Stomach (tissue), 9 donors: ENCODE results near the gene RAD50. TPM values are rescaled to one million over a fixed set of nuclear protein-coding genes. Genes with fewer than 3 reads are reported as not detected.
"Not testable (repeated sequence)": the region's sequence is repeated elsewhere in the genome, so short reads cannot be mapped to it uniquely, and the experiment has no call there.

Source experiments
- DNase-seq, 2 donors: peaks; one replicate each; pipeline versions ENCODE4 v3.0.0 to v3.0.0-alpha.2; 2013 to 2019
- H3K27ac ChIP-seq, 5 donors: fragments of 200-600 bp in 4 of 5; sonication (generic) in 4 of 5; one replicate each; pipeline ENCODE4 v1.5.1; 2013 to 2019; ENCODE audit warnings: mild to moderate bottlenecking in 1 of 5, moderate library complexity in 1 of 5
- H3K27me3 ChIP-seq, 3 donors: fragments of 200-600 bp; sonication (generic); one replicate each; pipeline ENCODE4 v1.5.1; 2017 to 2019; ENCODE audit warnings: mixed run types in 1 of 3
- H3K36me3 ChIP-seq, 4 donors: fragments of 200-600 bp; sonication (generic); 1 replicate in 3 of 4; 2 replicates in 1 of 4; pipeline ENCODE4 v1.5.1; 2016 to 2019
- H3K4me1 ChIP-seq, 4 donors: fragments of 200-600 bp; sonication (generic); one replicate each; pipeline ENCODE4 v1.5.1; 2016 to 2019
- H3K4me3 ChIP-seq, 4 donors: fragments of 200-600 bp; sonication (generic) in 3 of 4; one replicate each; pipeline ENCODE4 v1.5.1; 2016 to 2019; ENCODE audit warnings: mild to moderate bottlenecking in 1 of 4
- H3K9me3 ChIP-seq, 4 donors: fragments of 200-600 bp; sonication (generic); one replicate each; pipeline ENCODE4 v1.5.1; 2016 to 2019
- CTCF ChIP-seq, 7 experiments: fragments of 450-650 bp in 4 of 7; fragments of 200-600 bp in 3 of 7; sonication (generic) in 3 of 7; IDR thresholded peaks; one replicate each; pipeline ENCODE4 v1.5.1; 2016 to 2019; ENCODE audit warnings: antibody characterized with exemption in 7 of 7, control low read depth in 2 of 7, mild to moderate bottlenecking in 1 of 7
- EP300 ChIP-seq: sonication (generic); formaldehyde crosslinking; IDR thresholded peaks from one replicate; pipeline ENCODE4 v1.6.1; 2017; ENCODE audit warnings: antibody characterized with exemption
- POLR2A ChIP-seq, 4 donors: fragments of 450-650 bp; IDR thresholded peaks; one replicate each; pipeline ENCODE4 v1.6.1; 2016; ENCODE audit warnings: antibody characterized with exemption in 4 of 4, control low read depth in 2 of 4, mild to moderate bottlenecking in 1 of 4, moderate library complexity in 1 of 4
- POLR2AphosphoS5 ChIP-seq, 3 donors: sonication (generic); formaldehyde crosslinking; IDR thresholded peaks; one replicate each; pipeline ENCODE4 v1.6.1; 2016; ENCODE audit warnings: antibody characterized with exemption in 3 of 3
- WGBS, 5 donors: extraction: QIAGEN DNeasy Blood & Tissue Kit in 3 of 5; methylation state at CpG; one replicate each; pipeline versions ENCODE4 v1.1.5 to v1.1.7; 2013 to 2018; 5-methylcytosine and 5-hydroxymethylcytosine counted together
- intact Hi-C: fragments of 100-400 bp; cut with DNase I; formaldehyde crosslinking; loops from one replicate; pipeline ENCODE4 v1.15.1; 2023; ENCODE audit warnings: low total_unique reads
- polyA plus RNA-seq, 3 donors: library from polyadenylated mRNA; stranded (reverse); fragments of 200-250 nt; gene quantifications; one replicate each; pipeline ENCODE4 v1.2.3, GENCODE V29; 2013
- total RNA-seq, 5 donors: library from RNA; depleted of rRNA; stranded (reverse); fragments of >200 nt; gene quantifications; one replicate each; pipeline versions ENCODE4 v1.1.0 to v1.2.3, GENCODE V29; 2014 to 2016
- donor health status: healthy with polysubstance abuse.
- donor health status: Bipolar disorder and iron deficiency.
- donor health status: healthy.

The RAD50 gene
- total and polyA plus RNA-seq, 8 donors, result 5.2 to 93.2 (median 31.8) TPM

GRCh38 chr5:132556153-132556762, 519 bp upstream of the RAD50 start:
- no peaks in the 10 kb centered on the region for H3K27me3 ChIP-seq
- peak overlapping the region; percentile 61 to 80 (median 67) for H3K4me3 ChIP-seq
- peaks cover 8 to 32% (median 24%) of the 10 kb centered on the region in 4 donors for H3K4me1 ChIP-seq
- H3K9me3 ChIP-seq, result no peaks in the 10 kb centered on the region
- H3K27ac ChIP-seq, result peak overlapping the region; percentile 82 to 91 (median 90)
- peaks cover 0 to 17% (median 16%) of the 10 kb centered on the region in 4 donors for H3K36me3 ChIP-seq
- TF ChIP-seq POLR2A (IDR thresholded peaks at IDR 0.05), result no peak
- TF ChIP-seq CTCF (IDR thresholded peaks at IDR 0.05), result no peak
- TF ChIP-seq EP300, result no peak
- TF ChIP-seq POLR2AphosphoS5 (IDR thresholded peaks at IDR 0.05), result no peak
- intact Hi-C loops, result no loop called here
- WGBS, 5 donors, result 43 to 52% (median 46%) methylated on average over 15 of the region's 15 CpGs
- DNase-seq, result no peak

GRCh38 chr5:132557478-132558172, 848 bp downstream of the RAD50 start:
- intact Hi-C loops, result no loop called here
- H3K27ac ChIP-seq, result peak overlapping the region; percentile 82 to 91 (median 90)
- H3K9me3 ChIP-seq, result no peaks in the 10 kb centered on the region
- peak; percentile 49 to 82 for DNase-seq
- H3K4me1 ChIP-seq, result peaks cover 8 to 32% (median 24%) of the 10 kb centered on the region in 4 donors
- H3K36me3 ChIP-seq, result peaks cover 6 to 29% (median 26%) of the 10 kb centered on the region in 4 donors
- no peak for TF ChIP-seq EP300
- no peak for TF ChIP-seq POLR2AphosphoS5 (IDR thresholded peaks at IDR 0.05)
- no peak for TF ChIP-seq POLR2A (IDR thresholded peaks at IDR 0.05)
- TF ChIP-seq CTCF (IDR thresholded peaks at IDR 0.05), result no peak
- no peaks in the 10 kb centered on the region for H3K27me3 ChIP-seq
- peak overlapping the region; percentile 61 to 80 (median 67) for H3K4me3 ChIP-seq
- 4 to 5% (median 4%) methylated on average over 15 of the region's 15 CpGs for WGBS, 5 donors

GRCh38 chr5:132559383-132560060, 2.7 kb downstream of the RAD50 start:
- Histone ChIP-seq H3K4me3 (no peak overlapping the region), H3K9me3 (peaks cover 0 to 10% (median 8%) of the 10 kb centered on the region in 4 donors), H3K36me3 (peaks cover 19 to 46% (median 42%) of the 10 kb centered on the region in 4 donors), H3K27ac (no peak overlapping the region), H3K4me1 (peaks cover 8 to 32% (median 24%) of the 10 kb centered on the region in 4 donors), H3K27me3 (no peaks in the 10 kb centered on the region)
- no peak for DNase-seq
- intact Hi-C loops, result no loop called here
- TF ChIP-seq EP300, result no peak
- 67 to 89% (median 85%) methylated on average over 2 of the region's 2 CpGs for WGBS, 5 donors

- intact Hi-C loops, result no loop called here
- H3K27ac ChIP-seq, result no peak overlapping the region
- WGBS, 5 donors, result 95 to 99% (median 97%) methylated on average over 3 of the region's 3 CpGs
- peaks cover 0 to 14% (median 10%) of the 10 kb centered on the region in 4 donors for H3K9me3 ChIP-seq
- DNase-seq, result no peak
- no peak overlapping the region for H3K4me3 ChIP-seq
- H3K36me3 ChIP-seq, result peaks cover 24 to 65% (median 60%) of the 10 kb centered on the region in 4 donors
- peaks cover 8 to 33% (median 21%) of the 10 kb centered on the region in 4 donors for H3K4me1 ChIP-seq
- no peak for TF ChIP-seq EP300
- no peaks in the 10 kb centered on the region for H3K27me3 ChIP-seq
Measured at GRCh38 chr5:132561601-132562000, 4.8 kb downstream of the RAD50 start.

- intact Hi-C loops, DNase-seq, H3K27me3 ChIP-seq, H3K4me3 ChIP-seq, H3K27ac ChIP-seq: not testable (repeated sequence)
- Histone ChIP-seq H3K9me3 (peaks cover 0 to 14% (median 10%) of the 10 kb centered on the region in 4 donors), H3K36me3 (peaks cover 24 to 72% (median 68%) of the 10 kb centered on the region in 4 donors), H3K4me1 (peaks cover 0 to 14% (median 2%) of the 10 kb centered on the region in 4 donors)
- WGBS, 5 donors, result 90 to 100% (median 98%) methylated on average over 2 of the region's 2 CpGs
Measured at GRCh38 chr5:132564555-132564954, 7.8 kb downstream of the RAD50 start.
